Liver (tissue), 9 donors: Measurements from ENCODE around the gene CDK5RAP2. TPM values are rescaled to one million over a fixed set of nuclear protein-coding genes. Genes with fewer than 3 reads are reported as not detected.

Source experiments
- DNase-seq: peaks from one replicate; pipeline ENCODE4 v3.0.0-alpha.2; 2017; ENCODE audit warnings: low spot score
- H3K27ac ChIP-seq, 2 donors: one replicate each; pipeline ENCODE4 v1.7.0; 2013; ENCODE audit warnings: inconsistent platforms in 2 of 2, low read length in 2 of 2, control low read depth in 1 of 2, low read depth in 1 of 2, mild to moderate bottlenecking in 1 of 2
- H3K27me3 ChIP-seq, 4 donors: one replicate each; pipeline versions ENCODE4 v1.6.1 to v1.7.0; 2013; ENCODE audit warnings: low read length in 3 of 4, inconsistent platforms in 1 of 4, mild to moderate bottlenecking in 1 of 4, moderate library complexity in 1 of 4; ENCODE audit not compliant: control insufficient read depth in 4 of 4, insufficient read depth in 4 of 4
- H3K36me3 ChIP-seq, 4 donors: one replicate each; pipeline versions ENCODE4 v1.6.1 to v1.7.0; 2013; ENCODE audit warnings: low read length in 3 of 4, mild to moderate bottlenecking in 3 of 4, low read depth in 1 of 4, moderate library complexity in 1 of 4; ENCODE audit not compliant: control insufficient read depth in 4 of 4, insufficient read depth in 3 of 4
- H3K4me1 ChIP-seq, 4 donors: one replicate each; pipeline versions ENCODE4 v1.6.1 to v1.7.0; 2013; ENCODE audit warnings: low read length in 3 of 4, mild to moderate bottlenecking in 3 of 4, moderate library complexity in 1 of 4; ENCODE audit not compliant: control insufficient read depth in 4 of 4, insufficient read depth in 4 of 4
- H3K4me3 ChIP-seq, 3 donors: one replicate each; pipeline versions ENCODE4 v1.6.1 to v1.7.0; 2013; ENCODE audit warnings: low read length in 3 of 3, control low read depth in 1 of 3, low read depth in 1 of 3, mild to moderate bottlenecking in 1 of 3
- H3K9ac ChIP-seq, 2 donors: one replicate each; pipeline ENCODE4 v1.7.0; 2013; ENCODE audit warnings: low read length in 2 of 2, mild to moderate bottlenecking in 2 of 2, moderate library complexity in 2 of 2, control low read depth in 1 of 2, low read depth in 1 of 2
- H3K9me3 ChIP-seq, 4 donors: one replicate each; pipeline versions ENCODE4 v1.6.1 to v1.7.0; 2013; ENCODE audit warnings: low read length in 3 of 4; ENCODE audit not compliant: control insufficient read depth in 4 of 4
- EGR1 ChIP-seq, 2 donors: IDR thresholded peaks; 2 replicates each; pipeline ENCODE4 v1.6.1; 2016 to 2018; ENCODE audit warnings: antibody characterized with exemption in 2 of 2, low read depth in 2 of 2
- FOXA1 ChIP-seq: IDR thresholded peaks from 2 replicates; pipeline ENCODE4 v1.6.1; 2016; ENCODE audit warnings: antibody characterized with exemption
- FOXA2 ChIP-seq: IDR thresholded peaks from 2 replicates; pipeline ENCODE4 v1.6.1; 2016; ENCODE audit warnings: antibody characterized with exemption
- HNF4A ChIP-seq, 2 donors: conservative IDR thresholded peaks; 2 replicates each; pipeline ENCODE4 v1.6.1; 2016; ENCODE audit warnings: antibody characterized with exemption in 2 of 2, mild to moderate bottlenecking in 2 of 2
- HNF4G ChIP-seq: IDR thresholded peaks from 2 replicates; pipeline ENCODE4 v1.6.1; 2016; ENCODE audit warnings: antibody characterized with exemption
- JUND ChIP-seq, 2 donors: IDR thresholded peaks; 2 replicates each; pipeline ENCODE4 v1.6.1; 2016; ENCODE audit warnings: antibody characterized with exemption in 2 of 2
- NR2F2 ChIP-seq: IDR thresholded peaks from 2 replicates; pipeline ENCODE4 v1.6.1; 2016; ENCODE audit warnings: antibody characterized with exemption
- RAD21 ChIP-seq, 2 donors: IDR thresholded peaks; 2 replicates each; pipeline ENCODE4 v1.6.1; 2016; ENCODE audit warnings: antibody characterized with exemption in 2 of 2, mild to moderate bottlenecking in 2 of 2
- RXRA ChIP-seq, 2 donors: IDR thresholded peaks; 2 replicates each; pipeline ENCODE4 v1.6.1; 2017 to 2018; ENCODE audit warnings: antibody characterized with exemption in 2 of 2, mild to moderate bottlenecking in 1 of 2
- SP1 ChIP-seq: IDR thresholded peaks from 2 replicates; pipeline ENCODE4 v1.6.1; 2018; ENCODE audit warnings: antibody characterized with exemption, mild to moderate bottlenecking
- TAF1 ChIP-seq: conservative IDR thresholded peaks from 2 replicates; pipeline ENCODE4 v1.6.1; 2016; ENCODE audit warnings: antibody characterized with exemption, mild to moderate bottlenecking
- WGBS: extraction: QIAGEN DNeasy Blood & Tissue Kit; methylation state at CpG from one replicate; pipeline ENCODE4 v1.1.7; 2013; 5-methylcytosine and 5-hydroxymethylcytosine counted together
- polyA plus RNA-seq, 2 donors: library from polyadenylated mRNA; stranded (reverse) in 1 of 2; unstranded in 1 of 2; fragments of 200-250 nt in 1 of 2; fragments of >200 nt in 1 of 2; fragmentation: Nextera tagmentation in 1 of 2; extraction: Ambion mirVana in 1 of 2; gene quantifications; one replicate each; pipeline versions ENCODE4 v1.2.1 to v1.2.3, GENCODE V29; 2013 to 2015
- total RNA-seq, 2 donors: library from RNA; depleted of rRNA; stranded (reverse); fragments of >200 nt; gene quantifications; one replicate each; pipeline ENCODE4 v1.2.3, GENCODE V29; 2014
- TF ChIP-seq, protein P1 (sequence below): IDR thresholded peaks from 2 replicates; pipeline ENCODE4 v1.6.1; 2016; ENCODE audit warnings: antibody characterized with exemption, mild to moderate bottlenecking
- TF ChIP-seq, protein P2 (sequence below): fragments of 150-350 bp; IDR thresholded peaks from 2 replicates; pipeline ENCODE4 v1.5.1; 2017; ENCODE audit warnings: improper control_type of control experiment, low read depth, low read length; ENCODE audit not compliant: missing input control
- TF ChIP-seq, protein P3 (sequence below): IDR thresholded peaks from 2 replicates; pipeline ENCODE4 v1.6.1; 2016; ENCODE audit warnings: antibody characterized with exemption
- TF ChIP-seq, protein P4 (sequence below): IDR thresholded peaks from 2 replicates; pipeline ENCODE4 v1.6.1; 2016; ENCODE audit warnings: antibody characterized with exemption
- donor health status: healthy.
- donor health status: healthy.
- donor health status: healthy.
- donor health status: healthy.
- donor health status: healthy.

Gene CDK5RAP2
- total and polyA plus RNA-seq, 4 donors = 11.7 to 38.9 (median 21.7) TPM

DNA sequence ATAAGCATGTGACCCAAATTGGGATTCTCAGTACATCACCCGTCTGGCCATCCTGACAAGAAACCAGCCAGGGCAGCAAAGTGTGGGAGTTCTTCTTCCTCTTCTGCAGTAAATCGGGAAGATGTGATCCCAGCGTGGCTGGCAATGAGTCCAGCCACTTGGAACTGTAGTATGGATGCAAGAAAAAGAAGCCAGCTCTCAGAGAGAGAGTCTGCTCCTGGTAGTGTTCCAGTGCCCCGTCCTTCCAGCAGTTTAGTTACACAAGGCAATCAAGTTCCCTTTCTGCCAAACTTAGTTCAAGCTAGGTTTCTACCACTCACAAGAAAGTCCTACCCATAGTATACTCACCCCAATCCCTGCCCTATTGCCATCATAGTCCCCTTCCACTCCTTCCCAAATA is 65.6 kb downstream of the CDK5RAP2 start:
- TF ChIP-seq TAF1 (no peak), HNF4A (conservative IDR thresholded peaks at IDR 0.05) (no peak), FOXA2 (no peak), SP1 (no peak), NR2F2 (no peak), FOXA1 (no peak), EGR1 (IDR thresholded peaks at IDR 0.05; ENCODE audit: low read depth in 2 of 2) (no peak), HNF4G (no peak), RXRA (IDR thresholded peaks at IDR 0.05) (no peak), JUND (IDR thresholded peaks at IDR 0.05) (no peak), RAD21 (IDR thresholded peaks at IDR 0.05) (no peak)
- TF ChIP-seq, protein P1, sequence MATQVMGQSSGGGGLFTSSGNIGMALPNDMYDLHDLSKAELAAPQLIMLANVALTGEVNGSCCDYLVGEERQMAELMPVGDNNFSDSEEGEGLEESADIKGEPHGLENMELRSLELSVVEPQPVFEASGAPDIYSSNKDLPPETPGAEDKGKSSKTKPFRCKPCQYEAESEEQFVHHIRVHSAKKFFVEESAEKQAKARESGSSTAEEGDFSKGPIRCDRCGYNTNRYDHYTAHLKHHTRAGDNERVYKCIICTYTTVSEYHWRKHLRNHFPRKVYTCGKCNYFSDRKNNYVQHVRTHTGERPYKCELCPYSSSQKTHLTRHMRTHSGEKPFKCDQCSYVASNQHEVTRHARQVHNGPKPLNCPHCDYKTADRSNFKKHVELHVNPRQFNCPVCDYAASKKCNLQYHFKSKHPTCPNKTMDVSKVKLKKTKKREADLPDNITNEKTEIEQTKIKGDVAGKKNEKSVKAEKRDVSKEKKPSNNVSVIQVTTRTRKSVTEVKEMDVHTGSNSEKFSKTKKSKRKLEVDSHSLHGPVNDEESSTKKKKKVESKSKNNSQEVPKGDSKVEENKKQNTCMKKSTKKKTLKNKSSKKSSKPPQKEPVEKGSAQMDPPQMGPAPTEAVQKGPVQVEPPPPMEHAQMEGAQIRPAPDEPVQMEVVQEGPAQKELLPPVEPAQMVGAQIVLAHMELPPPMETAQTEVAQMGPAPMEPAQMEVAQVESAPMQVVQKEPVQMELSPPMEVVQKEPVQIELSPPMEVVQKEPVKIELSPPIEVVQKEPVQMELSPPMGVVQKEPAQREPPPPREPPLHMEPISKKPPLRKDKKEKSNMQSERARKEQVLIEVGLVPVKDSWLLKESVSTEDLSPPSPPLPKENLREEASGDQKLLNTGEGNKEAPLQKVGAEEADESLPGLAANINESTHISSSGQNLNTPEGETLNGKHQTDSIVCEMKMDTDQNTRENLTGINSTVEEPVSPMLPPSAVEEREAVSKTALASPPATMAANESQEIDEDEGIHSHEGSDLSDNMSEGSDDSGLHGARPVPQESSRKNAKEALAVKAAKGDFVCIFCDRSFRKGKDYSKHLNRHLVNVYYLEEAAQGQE = no peak
- TF ChIP-seq, protein P2, sequence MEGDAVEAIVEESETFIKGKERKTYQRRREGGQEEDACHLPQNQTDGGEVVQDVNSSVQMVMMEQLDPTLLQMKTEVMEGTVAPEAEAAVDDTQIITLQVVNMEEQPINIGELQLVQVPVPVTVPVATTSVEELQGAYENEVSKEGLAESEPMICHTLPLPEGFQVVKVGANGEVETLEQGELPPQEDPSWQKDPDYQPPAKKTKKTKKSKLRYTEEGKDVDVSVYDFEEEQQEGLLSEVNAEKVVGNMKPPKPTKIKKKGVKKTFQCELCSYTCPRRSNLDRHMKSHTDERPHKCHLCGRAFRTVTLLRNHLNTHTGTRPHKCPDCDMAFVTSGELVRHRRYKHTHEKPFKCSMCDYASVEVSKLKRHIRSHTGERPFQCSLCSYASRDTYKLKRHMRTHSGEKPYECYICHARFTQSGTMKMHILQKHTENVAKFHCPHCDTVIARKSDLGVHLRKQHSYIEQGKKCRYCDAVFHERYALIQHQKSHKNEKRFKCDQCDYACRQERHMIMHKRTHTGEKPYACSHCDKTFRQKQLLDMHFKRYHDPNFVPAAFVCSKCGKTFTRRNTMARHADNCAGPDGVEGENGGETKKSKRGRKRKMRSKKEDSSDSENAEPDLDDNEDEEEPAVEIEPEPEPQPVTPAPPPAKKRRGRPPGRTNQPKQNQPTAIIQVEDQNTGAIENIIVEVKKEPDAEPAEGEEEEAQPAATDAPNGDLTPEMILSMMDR = no peak
- TF ChIP-seq, protein P3, sequence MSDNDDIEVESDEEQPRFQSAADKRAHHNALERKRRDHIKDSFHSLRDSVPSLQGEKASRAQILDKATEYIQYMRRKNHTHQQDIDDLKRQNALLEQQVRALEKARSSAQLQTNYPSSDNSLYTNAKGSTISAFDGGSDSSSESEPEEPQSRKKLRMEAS = no peak
- no peaks in the 10 kb centered on the region for H3K4me1 ChIP-seq
- peaks cover 1 to 32% (median 22%) of the 10 kb centered on the region in 4 donors for H3K36me3 ChIP-seq
- 96% methylated on average over 4 of the region's 4 CpGs for WGBS
- no peaks in the 10 kb centered on the region for H3K27me3 ChIP-seq
- DNase-seq = no peak
- H3K4me3 ChIP-seq = no peak overlapping the region
- no peak overlapping the region for H3K27ac ChIP-seq
- no peak overlapping the region for H3K9ac ChIP-seq
- H3K9me3 ChIP-seq = no peaks in the 10 kb centered on the region

DNA sequence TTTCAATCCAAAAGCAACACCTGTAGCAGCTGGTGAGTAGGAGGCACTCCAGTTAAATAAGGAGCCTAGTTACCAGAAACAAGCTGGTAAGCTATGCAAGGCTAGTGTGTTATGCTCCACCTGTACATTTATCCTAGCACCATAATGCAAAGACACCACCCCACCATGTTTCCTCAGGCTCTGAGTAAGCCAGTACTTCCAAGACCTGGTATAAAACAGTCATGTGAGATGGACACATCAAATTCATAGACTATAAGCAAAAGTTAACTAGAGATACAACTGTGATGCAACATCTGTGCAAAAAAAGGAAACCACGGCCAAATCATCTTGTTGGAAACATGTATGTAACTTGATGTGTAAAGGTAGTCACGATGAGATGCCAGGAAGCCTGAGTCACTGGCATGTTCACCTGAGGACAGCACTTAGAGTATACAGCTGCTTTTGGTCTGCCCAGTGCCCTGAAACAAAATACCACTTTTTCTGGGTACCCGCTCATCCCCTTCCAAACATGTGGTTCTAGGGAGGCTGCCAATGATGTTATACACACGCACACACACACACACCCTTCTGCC is 66.1 kb downstream of the CDK5RAP2 start:
- Histone ChIP-seq H3K4me1 (no peaks in the 10 kb centered on the region), H3K36me3 (peaks cover 1 to 32% (median 22%) of the 10 kb centered on the region in 4 donors), H3K27me3 (no peaks in the 10 kb centered on the region), H3K9ac (no peak overlapping the region), H3K4me3 (no peak overlapping the region), H3K27ac (no peak overlapping the region), H3K9me3 (no peaks in the 10 kb centered on the region)
- 96% methylated on average over 4 of the region's 4 CpGs for WGBS
- DNase-seq = no peak
- TF ChIP-seq HNF4A (conservative IDR thresholded peaks at IDR 0.05) (no peak), FOXA2 (no peak), RXRA (IDR thresholded peaks at IDR 0.05) (no peak), TAF1 (no peak), HNF4G (no peak), FOXA1 (no peak), EGR1 (IDR thresholded peaks at IDR 0.05; ENCODE audit: low read depth in 2 of 2) (no peak), RAD21 (IDR thresholded peaks at IDR 0.05) (no peak), JUND (IDR thresholded peaks at IDR 0.05) (no peak), NR2F2 (no peak)
- TF ChIP-seq, protein P1 = no peak
- TF ChIP-seq, protein P4, sequence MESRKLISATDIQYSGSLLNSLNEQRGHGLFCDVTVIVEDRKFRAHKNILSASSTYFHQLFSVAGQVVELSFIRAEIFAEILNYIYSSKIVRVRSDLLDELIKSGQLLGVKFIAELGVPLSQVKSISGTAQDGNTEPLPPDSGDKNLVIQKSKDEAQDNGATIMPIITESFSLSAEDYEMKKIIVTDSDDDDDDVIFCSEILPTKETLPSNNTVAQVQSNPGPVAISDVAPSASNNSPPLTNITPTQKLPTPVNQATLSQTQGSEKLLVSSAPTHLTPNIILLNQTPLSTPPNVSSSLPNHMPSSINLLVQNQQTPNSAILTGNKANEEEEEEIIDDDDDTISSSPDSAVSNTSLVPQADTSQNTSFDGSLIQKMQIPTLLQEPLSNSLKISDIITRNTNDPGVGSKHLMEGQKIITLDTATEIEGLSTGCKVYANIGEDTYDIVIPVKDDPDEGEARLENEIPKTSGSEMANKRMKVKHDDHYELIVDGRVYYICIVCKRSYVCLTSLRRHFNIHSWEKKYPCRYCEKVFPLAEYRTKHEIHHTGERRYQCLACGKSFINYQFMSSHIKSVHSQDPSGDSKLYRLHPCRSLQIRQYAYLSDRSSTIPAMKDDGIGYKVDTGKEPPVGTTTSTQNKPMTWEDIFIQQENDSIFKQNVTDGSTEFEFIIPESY = no peak
